GM10847 (cell line): ENCODE measurements around the gene PAPOLA.

Source experiments
- POLR2A ChIP-seq: IDR thresholded peaks from 2 replicates; pipeline ENCODE4 v1.6.1; 2011; ENCODE audit not compliant: insufficient read length; ENCODE audit errors: extremely low read depth

Gene PAPOLA

DNA sequence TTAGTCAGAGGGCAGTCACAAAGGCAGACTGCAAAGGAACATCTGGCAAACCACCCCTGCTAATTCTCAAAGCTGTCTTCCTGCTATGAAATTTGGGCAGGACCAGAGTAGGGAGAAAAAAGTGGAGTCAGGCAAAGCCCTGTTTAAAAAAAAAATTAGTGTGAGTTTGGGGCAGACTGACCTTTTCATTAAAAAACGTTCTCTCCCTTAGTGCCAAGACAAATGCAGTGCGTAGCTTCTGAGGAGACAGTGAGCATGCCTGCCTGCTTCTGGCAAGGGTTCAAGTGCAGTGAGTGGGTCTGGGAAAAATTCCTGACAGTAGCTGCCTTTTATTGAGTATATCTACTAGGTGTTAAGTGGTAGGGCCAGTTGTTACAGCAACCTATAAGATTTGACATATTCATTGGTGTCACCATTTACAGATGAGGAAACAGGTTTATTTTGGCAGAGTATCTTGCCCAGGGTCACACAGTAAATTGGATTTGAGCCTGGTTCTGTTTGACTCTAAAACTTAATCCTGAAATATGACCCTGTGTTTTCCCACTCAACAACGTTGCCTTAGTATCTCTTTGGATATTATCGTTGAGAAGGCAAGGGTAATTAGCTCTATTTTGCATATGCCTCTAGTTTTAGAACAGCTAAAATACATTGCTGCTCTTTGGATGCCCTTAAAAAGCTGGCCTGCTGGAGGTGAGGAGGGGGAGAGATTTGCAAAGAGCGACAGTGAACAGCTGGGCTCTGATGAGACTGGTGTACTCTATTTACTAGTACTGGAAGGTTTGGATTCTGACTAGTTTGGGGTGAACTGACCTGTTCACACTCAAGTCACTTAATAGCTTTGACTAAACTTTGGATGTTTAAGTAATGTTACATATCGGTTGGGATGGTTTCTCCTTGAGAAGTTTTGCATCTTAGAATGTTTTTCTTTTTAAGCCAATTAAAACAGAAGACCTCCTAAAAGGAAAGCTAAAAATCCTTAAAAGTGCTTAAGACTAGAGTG, 72.8 kb downstream of the PAPOLA start:
- no peak for TF ChIP-seq POLR2A

DNA sequence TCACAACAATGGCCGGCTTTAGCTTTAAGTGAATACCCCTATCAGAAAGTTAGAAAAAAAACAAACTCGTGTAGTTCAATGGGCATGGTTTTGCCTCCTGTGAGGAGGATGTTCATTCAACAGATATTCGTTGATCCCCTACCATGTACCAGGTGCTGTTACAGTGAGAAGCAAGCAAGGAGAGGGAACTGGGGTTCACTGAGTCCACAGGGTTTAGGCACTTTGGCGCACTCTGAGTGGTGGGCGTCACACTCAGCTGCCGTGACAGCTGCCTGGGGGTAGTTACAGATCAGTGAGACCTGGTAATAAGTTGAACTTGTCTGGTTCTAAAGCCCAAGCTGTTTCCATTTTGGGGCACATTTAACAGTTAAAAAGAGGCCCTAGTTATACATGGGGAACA, 74.2 kb downstream of the PAPOLA start:
- no peak for TF ChIP-seq POLR2A

DNA sequence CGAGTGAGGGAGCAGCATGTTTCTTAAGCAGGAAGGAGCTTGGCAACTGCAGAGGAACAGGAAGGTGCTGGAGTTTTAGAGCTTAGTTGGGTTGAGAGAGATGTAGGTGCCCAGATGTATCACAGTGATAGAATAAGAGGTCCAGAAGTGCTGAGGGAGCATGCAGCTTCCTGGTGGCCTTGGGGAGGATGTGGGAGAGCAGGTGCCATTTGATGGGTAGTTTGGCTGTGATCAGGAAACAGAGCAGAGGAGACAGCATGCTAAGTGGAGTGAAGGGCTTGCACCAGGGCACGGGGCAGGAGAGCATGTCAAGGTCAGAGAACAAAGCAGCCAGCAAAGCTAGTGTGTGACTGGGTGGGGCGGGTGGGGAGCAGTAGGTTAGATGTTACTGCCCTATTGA, 74.8 kb downstream of the PAPOLA start:
- TF ChIP-seq POLR2A: no peak

DNA sequence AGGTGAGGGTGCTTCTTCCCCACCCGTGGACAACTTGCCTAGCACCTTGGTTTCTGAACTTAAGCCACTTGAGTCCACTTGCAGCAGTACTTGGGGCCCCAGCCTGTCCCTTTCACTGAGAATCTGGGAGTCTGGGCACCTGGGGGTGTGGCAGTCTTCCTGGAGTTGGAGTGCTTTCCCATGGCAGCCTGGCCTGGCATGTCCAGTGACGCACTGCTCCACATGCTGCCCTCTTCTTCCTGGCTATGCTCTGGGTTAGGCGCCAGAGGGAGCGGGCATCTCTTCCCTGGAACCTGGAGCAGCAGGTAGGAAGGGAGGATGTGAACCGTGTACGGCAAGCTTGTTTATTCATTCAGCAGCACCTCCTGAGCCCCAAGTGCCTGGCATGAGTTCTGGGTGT, 76.4 kb downstream of the PAPOLA start:
- no peak for TF ChIP-seq POLR2A

DNA sequence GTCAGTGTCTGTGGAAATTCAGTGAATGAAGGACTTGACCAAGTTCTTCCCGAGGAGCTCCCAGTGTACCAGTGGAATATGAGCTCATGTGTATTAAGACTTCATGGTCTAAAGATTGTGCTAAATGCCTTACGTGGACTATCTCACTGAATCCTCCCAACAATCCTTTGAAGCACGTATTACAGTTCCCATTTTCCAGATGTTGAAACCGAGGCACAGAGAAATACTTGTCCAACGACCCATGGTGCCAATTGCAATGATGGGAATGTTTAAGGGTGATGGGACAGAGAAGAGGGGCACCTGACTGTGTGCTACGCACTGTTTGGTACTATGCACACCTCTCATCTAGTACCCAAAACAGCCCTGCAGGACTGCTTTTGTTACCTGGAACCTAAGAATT, 77.2 kb downstream of the PAPOLA start:
- TF ChIP-seq POLR2A: no peak

DNA sequence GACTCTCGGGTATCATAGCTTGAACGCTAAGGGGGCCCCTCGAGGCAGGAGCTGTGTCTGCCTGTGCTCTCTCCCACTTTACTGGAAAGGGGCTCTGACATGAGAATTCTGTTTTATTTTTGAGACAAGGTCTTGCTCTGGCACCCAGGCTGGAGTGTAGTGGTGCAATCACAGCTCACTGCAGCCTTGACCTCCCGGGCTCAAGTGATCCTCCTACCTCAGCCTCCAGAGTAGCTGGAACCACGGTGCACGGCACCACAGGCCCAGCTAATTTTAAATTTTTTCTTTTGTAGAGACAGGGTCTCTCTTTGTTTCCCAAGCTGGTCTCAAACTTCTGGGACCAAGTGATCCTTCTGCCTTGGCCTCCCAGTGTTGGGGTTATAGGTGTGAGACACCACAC, 77.7 kb downstream of the PAPOLA start:
- no peak for TF ChIP-seq POLR2A

DNA sequence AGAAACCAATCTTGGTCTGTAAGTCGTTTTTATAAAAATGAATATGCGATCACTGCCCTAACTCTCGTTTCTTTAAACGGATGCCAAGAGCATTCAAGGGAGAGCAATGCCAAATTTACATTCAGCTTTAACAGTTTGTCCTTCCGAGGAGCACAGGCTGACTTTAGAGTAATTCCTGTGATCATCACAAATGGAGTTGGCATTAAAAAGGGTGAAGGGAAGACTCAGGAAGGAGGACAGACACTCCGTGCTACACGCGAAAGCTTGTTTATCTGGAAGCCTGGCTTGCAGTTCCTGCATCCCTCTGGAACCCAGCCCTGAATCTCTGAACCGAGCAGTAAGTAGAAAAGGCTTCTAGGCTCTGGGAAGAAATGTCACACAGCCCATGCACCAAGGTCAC, 78.4 kb downstream of the PAPOLA start:
- no peak for TF ChIP-seq POLR2A

DNA sequence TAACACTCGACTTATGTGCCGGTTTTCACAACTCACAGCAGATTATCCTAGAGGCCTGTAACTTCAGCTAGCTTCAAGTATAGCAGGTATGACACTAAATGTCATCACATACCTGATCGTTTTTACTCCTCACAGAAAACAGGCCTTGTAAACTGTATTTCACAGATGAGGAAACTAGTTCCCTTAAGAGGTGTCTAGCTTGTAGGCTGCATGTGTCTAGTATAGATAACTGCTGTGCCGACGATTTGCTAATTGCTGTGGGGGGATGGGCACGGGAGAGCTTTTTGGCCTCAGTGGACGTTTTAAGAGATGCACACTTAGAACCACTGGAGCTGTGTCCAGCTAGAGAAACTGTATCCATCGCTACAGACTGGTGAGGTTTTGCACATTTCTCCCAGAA, 78.8 kb downstream of the PAPOLA start:
- TF ChIP-seq POLR2A: no peak

DNA sequence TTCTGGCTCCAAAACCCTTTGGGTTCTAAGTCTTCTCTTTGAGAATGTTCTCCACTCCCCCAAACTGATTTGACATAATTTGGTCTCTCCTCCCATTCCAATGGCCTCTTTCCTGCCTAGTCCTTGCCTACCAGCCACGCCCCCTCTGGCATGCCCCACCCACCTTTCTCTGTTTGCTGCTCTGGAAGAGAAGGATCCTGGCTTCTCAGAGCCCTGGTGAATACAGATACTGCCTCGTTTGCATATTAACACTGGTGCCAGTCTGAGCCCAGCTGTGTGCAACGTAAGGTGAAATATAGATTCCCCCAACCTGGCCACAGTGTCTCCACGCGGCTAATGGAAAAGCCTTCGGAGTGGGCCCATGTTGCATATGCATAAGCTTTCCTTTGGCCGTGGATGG, 79.7 kb downstream of the PAPOLA start:
- no peak for TF ChIP-seq POLR2A

DNA sequence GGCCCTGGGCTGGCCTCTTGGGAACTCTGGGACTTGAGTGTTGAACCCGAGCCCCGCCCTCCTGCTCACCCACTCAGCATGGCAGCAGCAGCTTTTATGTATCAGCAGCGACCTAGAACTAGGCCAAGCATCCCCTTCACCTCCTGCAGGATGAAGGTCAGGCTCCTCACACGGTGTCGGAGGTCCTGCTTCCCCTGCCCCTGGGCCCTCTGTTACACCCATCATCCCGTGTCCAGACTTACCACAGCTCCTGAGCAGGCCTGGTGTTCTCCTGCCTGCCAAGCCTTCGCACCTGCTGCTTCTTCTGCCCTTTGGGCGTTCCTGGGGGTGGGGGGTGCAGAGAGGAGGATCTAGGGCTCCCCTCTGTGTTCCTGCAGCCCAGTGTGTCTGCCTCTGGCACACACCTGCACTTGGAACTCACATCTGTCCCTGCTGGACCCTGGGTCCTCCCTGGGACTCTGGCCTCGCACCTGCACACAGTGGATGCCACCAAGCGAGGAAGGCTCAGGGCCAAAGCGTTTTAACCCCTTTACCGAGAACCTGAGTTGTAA, 80.3 kb downstream of the PAPOLA start:
- TF ChIP-seq POLR2A: no peak

DNA sequence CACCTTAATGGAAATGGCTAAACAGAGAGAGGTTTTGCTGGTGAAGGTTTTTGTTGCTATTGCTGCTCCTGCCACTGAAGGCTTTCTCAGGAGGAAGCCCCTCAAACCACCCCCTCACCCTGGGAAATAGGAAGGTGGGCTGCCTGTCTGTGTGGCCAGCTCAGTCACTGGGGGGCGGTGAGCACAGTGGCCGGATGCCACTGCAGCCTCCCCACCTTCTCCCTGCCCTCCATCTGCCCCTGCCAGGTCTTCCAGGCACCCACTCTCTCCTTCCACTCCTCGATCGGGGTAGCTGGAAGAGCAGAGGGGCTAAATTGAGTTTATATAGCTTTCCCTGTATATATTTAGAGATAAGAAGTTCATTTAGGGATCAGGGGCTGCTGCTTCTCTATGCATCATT, 80.8 kb downstream of the PAPOLA start:
- no peak for TF ChIP-seq POLR2A

DNA sequence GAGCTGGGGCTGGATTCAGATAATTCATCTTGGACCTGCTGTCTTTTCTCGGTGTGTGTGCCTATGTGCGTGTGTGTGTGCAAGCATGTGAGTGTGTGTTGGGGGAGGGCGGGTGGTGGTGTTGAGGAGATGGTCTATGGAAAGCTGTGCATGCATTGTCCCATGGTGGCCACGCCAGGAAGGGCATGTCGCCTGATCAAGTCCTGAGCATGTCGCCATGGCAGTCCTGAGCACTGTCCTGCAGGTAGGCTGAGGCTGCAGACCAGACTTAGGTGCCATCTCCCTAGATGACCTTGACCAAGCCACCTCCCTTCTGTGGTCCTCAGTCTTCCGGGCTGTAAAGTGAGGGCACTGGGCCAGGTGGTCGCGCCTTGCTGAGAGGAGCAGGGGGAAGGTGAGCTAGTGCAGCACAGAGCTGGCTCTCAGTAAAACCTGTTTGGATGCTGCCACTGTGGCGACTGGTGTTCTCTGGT, 81.4 kb downstream of the PAPOLA start:
- no peak for TF ChIP-seq POLR2A

DNA sequence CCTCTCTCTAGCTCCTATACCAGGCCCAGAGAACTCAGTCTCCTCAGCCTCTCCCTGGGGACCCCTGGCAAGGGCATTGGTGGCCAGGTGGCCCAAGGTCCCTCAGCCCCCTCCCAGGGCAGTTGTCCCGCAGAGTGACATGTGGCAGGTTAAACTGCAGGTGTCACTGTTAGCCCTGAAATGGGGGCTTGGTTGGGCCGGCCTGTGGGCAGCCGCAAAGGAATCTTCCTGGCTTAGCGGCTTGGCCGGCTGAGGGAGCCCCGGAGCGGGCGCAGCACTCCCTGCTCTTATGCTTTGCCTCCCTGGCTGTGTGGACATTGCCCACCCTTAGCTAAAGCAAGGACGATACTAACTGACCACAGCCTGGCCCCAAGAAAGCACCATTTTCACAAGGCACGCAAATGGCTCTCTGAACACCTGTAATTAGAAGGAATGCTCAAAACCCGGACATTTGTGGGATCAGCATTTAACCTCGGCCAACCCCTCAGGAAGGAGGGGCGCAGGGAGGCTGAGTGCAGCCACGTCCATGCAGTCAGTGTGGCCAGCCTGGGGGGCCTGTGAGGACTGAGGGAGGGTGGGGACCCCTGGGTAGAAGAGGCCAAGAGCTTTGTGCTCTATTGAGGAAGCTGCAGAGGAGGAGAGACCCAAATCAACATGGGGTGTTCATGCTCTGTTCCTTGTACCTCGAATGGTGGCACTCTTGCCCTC, 82.2 kb downstream of the PAPOLA start:
- TF ChIP-seq POLR2A: no peak

DNA sequence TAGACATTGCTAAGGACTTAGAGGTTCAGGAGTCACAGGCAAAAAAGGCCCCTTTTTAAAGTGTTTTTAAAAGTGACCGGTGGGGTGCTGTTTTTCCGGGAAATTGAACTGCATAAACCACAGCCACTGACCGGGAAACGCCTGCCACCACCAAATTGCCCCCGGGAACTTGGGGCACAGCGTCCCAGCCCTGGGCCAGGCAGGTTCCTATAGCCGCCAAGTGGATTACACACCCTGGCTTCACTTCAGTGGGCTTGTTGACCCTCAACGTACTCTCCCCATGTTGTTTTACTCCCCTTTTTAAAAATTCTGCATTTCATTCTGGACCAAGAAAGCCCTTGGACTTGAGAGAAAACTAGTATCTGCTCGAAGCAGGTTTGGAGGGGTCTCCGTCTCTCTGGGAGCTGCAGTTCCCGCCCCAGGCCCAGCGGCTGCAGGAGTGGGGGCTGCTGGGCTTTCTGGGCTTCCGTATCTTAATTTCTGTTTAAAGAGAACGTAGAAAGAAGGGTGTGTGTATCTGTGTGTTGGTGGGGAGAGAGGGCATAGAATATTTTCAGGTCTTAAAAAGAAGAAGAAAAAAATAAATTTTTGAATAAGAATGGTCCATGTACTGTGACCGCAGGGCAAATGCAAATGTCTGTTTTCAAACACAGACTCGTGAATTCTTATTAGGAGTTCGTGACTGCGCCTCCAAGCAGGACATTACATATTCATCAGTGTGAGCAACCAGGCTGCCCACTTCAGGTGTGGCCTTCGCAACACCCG, 82.9 kb downstream of the PAPOLA start:
- no peak for TF ChIP-seq POLR2A

DNA sequence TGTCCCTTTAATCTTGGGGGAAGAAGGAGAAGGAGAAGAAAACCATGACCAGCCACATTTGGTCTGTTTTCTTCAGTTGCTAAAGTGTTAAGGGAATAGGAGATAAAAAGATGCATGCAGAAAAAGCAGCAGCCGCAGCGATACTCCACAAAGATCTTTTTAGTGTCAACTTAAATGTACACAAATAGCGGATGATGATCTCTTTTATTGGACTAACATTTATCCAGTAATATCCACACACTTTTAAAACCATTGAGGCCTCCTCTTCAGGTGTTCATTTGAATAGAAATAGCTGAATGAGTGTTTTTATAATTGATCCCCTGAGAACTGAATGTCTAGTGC, 83.5 kb downstream of the PAPOLA start:
- TF ChIP-seq POLR2A: no peak

DNA sequence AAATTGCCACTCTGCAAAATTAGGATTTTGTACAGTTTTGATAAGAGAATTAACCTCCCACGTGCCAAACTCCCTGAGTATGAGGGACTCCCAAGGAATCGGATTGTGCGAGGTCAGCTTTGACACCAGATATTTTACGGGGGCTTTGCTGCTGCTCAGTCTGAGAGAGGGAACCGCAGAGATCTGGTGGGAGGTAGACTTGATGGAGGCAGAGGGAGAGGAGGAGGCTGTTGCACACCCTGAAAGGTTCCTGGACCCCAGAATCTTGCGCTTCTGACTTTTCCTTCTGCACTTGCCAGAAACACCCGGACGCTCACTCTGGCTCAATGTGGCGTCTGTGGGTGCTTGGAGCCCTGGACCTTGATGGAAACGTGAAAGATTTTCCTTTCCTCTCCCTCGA, 83.9 kb downstream of the PAPOLA start:
- TF ChIP-seq POLR2A: no peak
